NCI-H748 treated with DMSO at 0.1 percent for 48 hours (cell line): ENCODE results near the gene CMSS1.

Experiments used
- DNase-seq: peaks from one replicate; lab custom pipeline; 2025; lab: John Stamatoyannopoulos, UW

Gene CMSS1

GRCh38 chr3:100059472-100059871 lies 241.8 kb downstream of the CMSS1 start:
- no peak for DNase-seq

GRCh38 chr3:100060685-100061484 lies 243.2 kb downstream of the CMSS1 start:
- DNase-seq, result no peak

- no peak for DNase-seq
These were observed 245.0 kb downstream of the CMSS1 start for GRCh38 chr3:100062665-100063064.

- DNase-seq, result no peak
These were observed 246.3 kb downstream of the CMSS1 start for GRCh38 chr3:100063929-100064461.

DNA sequence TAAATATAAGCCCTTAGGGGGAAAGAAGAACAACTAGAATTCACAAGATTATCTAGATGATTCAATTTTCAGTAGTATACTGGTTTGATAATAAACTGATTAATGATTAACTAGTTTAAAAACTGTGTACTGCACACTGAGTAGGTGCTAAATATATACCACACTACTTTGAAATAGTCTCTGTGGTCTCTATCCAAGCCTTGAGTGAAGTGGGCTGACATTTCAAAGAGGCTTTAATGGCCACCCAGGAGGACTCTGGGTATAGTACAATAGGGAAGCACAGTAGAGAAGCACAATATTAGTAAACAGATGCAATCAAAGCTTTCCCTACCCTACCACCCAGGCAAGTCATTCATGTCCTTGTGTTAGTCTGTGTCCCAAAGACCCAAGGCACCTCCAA lies 249.9 kb downstream of the CMSS1 start:
- DNase-seq, result no peak

GRCh38 chr3:100068826-100069225 lies 251.2 kb downstream of the CMSS1 start:
- DNase-seq, result peak; percentile 8

DNA sequence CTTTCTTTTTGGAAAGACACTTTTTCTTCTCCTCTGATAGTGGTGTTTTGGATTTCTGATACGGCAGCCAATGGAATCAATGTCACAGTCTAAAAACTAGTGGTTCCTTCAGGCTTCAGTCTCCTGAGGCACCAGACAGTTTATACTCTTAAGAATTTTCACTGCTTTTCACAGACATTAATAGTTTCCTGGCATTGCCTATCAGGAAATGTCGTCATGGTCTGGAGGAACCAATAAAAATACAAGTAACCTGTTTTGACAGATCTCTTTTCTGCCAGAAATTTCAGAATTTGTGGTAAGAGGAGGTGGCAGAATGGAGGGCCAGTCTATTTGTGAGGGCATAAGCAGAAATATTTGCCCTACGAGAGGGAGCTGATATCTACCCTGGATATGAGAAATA lies 251.8 kb downstream of the CMSS1 start:
- no peak for DNase-seq

GRCh38 chr3:100072326-100073048 lies 254.8 kb downstream of the CMSS1 start:
- DNase-seq, result no peak

DNA sequence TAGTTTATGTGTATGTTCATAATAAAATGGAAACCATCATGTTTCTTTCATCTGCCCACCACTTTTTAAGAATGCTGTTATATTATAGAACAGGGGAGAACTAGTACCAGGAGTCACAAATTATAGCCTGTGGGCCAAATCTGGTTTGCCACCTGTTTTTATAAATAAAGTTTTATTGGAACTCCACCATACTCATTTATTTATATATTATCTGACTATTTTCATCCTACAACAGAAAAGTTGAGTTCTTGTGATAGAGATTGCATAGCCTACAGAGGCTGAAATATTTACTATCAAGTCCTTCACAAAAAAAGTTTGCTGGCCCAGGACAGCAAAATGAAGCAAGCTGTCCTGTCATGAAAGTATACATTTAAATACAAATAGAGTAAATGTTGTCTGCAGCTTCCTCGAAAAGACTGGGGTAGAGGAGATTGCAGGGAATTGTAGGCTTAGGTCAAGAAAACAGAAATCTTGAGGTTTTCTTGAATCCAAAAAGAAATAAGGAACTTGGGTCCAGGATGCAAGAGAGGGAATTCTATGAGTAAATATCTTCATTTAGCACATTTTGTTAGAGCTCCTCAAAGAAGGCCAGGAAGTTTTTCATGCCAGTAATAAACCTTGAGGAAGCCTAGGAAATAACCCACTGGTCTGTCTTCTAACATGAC lies 255.5 kb downstream of the CMSS1 start:
- no peak for DNase-seq

GRCh38 chr3:100073714-100074307 lies 256.1 kb downstream of the CMSS1 start:
- DNase-seq, result no peak

DNA sequence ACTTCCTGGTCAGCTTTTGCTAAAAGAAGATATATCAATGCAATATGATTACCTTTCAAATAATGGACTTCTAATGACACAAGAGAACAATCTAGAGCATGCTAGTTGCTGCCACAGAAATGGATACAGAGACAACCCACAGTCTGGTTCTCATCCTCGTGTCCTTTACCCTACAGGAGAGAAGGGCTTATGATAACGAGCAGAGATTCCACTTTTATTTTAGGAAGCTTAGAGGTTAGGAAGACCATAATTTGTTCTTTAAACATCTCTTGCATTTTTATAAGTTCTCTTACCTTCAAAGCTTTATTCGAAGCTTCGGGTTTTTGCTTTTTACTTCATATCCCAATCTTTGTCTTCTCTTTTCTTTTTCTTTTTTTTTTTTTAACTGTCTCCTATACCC lies 257.5 kb downstream of the CMSS1 start:
- no peak for DNase-seq

DNA sequence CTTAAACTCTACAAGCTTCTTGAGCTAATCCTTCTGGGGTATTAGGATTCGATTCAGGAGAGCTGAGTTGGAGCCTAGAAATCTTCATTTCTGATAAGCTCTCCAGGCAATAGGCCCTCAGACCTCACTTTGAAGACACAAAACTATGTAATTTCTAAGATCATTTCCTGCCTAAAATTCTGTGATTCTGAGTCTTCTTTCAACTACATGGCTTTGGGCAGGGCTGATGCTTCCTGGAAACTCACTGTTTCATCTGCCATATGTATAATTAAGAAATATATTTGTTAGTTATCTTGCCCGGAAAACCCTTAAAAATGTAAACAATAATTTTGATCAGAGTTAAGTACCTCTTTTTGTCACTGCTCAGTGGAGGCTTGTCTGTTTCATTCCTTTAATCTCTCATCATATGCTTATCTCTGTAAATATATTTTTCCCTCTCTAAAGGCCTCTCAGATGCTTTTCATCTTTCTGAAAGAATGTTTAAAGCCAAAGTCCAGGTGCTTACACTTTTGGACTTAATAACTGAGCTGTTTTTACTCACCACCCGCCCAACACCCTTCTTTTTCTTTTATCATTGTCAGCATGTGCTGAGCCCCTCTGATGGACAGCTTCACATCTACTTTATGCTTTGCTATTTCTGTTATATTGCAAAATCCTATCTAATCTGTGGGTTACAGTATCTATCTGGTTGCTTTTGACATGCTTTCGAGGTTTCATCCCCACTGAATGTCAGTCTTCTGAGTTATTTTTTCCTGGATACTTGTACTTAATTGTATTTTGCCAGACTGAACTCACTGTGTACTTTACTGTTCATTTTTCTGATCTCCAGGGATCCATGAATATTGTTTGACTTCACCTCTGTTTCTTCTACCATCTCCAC lies 258.4 kb downstream of the CMSS1 start:
- no peak for DNase-seq

DNA sequence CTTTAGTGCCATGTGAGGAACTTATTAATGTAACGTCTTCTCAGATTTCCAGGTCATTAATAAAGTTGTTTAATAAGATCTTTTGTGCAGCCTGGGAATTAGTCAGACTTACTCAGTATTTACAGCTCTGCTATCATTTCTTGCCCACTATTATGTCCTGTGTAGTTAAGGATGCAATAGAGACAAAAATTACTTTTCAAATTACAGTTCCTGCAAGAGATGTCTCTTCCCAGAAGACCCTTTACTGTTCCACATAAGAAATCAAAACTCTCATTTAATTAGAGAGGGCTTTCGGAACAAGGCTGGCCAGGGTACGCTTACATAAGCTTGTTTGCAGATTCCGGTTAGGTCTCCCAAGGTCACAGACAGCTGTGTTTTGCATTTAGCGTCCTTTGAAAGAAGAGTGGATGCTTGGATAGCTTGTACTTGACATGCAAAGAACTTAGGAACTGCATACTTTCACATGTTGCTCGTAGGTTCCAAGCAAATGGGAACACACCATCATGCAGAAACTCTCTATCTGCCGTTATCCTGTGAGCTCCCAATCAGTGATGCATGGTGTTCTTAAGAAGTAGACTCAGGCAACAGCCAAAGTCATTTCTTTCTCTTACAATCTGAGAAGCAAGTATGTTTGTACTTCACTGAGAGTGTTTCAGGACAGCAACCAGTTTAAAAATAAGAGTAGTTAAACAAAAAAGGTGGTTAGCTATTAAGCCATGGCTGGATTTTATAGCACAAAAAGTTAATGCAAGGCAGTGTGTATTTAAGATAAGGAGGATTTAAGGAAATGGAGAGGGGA lies 259.3 kb downstream of the CMSS1 start:
- no peak for DNase-seq

DNA sequence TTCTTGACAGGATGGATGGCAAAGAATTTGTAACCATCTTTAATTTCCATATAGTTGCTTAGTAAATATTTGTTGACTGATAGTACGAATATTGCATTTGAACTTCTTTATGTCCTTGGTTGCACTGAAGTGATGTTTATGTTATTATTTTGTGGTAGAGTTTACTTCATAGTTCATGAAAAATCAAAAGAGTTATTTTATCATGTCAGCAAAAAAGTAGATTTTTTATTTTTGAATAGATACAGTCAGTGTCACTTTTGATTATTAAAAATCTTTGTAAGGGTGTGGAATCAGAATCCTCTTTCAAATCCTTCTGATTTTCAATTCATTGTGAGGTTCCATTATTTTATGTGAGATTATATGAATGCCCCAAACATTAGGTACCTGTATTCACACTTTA lies 261.7 kb downstream of the CMSS1 start:
- no peak for DNase-seq

DNA sequence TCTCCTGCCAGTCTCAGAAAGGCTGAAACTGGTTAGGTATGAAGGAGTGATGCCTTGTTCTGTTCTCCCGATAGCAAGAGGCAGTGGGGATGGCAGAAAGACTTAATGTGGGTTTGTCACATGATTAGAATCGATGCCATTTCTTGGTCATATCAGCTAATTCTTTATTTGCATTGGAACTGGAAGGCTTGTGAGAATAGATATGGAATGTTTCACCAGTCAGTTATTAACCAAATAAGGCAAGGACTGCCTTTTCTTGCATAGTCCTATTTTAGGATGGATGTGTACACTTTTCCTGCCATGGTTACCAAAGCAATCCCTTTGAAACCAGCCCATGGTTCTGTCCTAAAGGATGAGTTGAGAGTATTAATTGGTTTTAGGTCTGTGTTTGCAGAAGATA lies 262.9 kb downstream of the CMSS1 start:
- no peak for DNase-seq

DNA sequence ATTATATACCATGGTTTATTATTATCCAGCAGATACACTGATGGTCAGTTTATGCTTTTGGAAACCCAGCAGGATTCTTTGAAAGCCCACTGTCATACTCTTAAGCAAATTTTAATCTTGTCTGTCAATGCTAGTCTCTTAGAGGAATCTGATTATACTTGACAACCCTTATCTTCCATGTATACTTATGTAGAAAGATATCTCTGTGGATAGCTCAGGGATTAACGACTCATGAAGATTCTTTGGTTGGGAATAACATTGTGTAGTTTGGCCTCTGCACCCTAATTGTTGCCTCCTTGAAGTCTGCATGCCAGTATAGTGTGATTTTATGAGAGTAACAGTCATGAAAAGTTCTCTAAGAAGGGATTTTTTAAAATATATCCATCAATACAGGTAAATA lies 263.6 kb downstream of the CMSS1 start:
- no peak for DNase-seq

DNA sequence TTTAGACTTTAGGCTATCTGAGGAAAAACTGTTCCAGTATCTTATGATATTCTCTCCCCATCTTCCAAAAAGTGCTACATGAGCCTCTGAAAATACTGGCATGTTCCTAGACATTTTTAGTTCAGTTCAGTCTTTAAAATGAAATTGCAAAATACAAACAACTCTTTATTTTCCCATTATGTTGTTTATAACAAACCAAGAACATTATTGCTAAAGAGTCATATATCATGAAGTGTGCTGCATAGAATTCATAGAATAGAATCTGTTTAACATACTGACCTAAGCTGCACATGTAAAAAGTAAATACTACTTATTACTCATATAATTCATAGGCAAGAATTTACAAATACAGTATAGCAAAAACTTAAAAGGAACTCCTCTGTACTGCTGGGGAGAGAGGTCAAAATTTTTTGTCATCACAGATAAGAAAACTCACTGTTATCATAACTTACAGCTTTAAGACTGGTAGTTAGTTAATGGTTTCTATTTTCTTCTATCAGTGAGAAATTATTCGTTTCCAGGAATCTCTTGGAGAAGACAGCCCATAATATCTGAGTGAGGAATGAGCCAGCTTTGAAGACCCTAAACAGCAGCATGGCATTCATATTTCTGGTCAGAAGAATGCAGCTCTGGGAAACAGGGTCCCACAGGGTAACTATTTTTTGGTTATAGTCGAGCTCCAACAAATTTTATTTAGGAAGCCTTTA lies 264.5 kb downstream of the CMSS1 start:
- no peak for DNase-seq

DNA sequence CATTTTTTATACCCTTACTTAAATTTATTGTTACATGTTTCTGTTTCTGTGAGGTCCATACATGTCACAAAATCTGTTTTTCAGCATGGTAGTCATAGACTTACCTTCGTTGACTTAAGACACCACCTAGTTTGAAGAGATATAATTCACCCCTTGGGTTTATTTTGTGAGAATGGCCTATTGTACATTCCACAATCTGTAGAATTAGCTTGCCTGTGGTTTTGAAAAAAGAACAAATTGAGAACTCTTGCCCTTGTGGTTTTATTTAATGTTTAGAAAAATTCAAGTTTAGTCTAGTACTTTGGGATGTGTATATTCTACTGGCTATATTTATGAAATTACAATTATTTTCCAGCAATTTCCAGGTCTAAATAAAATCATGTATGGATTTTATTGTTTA lies 265.1 kb downstream of the CMSS1 start:
- DNase-seq, result no peak

- DNase-seq, result no peak
These were observed 265.5 kb downstream of the CMSS1 start for GRCh38 chr3:100083209-100083608.
